GM21526 (cell line): ENCODE measurements around the gene GSS.

ENCODE experiments used
- ATAC-seq: cut with Tn5 transposase; IDR thresholded peaks from one replicate; pipeline ENCODE4 v1.9.1; 2021; ENCODE audit warnings: moderate library complexity; ENCODE audit not compliant: unreplicated experiment, low FRiP score

The GSS gene

DNA sequence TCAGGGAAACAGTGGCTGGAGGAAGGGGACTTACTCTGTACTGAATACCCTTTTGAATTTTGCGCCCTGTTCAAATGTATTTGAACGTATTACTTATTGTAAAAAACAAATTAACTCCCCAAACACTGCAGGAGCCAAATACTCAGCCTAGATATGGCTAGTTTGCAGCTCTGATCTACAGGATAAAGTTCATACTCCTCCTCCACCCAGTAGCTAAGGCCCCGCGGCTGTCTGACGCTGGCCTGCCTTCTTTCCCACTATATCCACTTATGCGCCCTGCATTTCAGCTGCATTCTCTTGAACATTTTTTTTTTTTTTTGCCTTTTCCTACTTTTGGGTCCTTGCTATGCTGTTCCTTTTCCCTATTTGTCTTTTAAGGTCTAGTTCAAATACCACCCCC is 6.5 kb downstream of the GSS start:
- ATAC-seq, result no peak

- ATAC-seq, result no peak
Observed at GRCh38 chr20:34948030-34948429, 7.6 kb downstream of the GSS start.

DNA sequence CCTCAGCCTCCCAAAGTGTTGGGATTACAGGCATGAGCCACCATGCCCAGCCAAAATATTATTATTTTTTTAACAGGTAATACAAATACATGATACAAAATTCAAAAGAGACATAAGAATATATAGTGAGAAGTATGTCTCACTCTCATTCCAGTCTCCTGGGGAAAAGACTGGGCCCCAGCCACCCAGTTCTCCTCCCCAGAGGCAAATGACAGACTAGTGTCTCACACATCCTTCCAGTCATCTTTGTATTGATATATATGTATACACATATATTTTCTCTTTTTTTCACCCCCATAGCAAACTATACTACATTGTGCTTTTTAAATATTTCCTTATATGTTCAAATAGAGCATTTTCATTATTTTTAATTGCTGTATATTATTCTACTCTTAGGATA is 8.3 kb downstream of the GSS start:
- no peak for ATAC-seq

DNA sequence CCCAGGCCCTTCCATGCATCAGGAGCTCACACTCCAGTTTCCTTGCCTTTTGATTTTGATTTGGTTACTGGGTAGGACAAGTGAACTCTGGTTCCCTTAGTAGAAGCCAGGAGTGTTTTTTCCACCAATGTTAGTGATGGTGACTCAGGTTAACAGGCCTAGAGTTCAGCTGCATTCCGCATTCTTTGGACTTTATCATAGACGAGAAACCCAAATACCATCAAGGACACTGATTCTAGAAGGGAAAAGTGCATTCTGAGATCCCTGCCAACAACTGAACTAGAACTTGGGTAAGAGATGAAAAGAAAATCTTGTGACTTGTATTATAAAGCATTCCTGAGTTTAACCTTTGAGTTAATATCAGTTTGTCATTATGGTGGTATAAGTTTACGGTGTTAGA is 8.9 kb downstream of the GSS start:
- no peak for ATAC-seq

DNA sequence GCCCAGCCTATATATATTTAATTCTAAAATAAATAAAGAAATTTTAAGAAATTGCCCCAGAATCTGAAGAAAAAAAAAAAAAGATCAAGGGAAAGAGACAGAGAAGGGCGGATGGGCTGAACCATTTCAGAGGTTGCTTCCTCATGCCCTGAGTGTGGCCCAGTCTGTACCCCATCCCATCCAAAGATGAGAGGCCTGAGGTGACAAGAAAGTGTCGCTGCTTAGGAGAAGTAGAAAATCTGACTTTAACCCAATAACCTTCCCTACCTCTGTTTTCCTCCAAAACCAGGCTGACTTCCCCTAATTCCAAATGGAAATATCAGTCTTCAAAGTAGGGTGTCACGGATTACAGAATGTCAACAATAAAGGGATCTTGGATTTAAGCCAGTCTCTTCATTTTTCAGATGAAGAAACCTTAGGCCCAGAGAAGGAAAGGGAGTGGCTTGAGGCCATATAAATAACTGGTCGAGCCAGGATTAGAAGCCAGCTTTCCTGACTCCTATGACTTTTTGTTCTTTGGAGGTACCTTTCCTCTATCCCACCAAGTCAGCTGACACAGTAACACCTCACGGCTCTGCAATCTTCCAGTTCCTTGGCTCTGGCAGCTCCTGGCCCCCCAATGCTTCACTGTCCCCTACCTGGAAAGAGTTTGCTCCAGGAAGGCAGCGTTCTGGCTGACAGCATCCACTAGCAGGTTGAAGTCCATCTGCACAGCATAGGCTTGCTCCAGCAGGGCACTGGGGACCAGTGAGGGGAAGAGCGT is 10.1 kb downstream of the GSS start:
- ATAC-seq, result no peak

DNA sequence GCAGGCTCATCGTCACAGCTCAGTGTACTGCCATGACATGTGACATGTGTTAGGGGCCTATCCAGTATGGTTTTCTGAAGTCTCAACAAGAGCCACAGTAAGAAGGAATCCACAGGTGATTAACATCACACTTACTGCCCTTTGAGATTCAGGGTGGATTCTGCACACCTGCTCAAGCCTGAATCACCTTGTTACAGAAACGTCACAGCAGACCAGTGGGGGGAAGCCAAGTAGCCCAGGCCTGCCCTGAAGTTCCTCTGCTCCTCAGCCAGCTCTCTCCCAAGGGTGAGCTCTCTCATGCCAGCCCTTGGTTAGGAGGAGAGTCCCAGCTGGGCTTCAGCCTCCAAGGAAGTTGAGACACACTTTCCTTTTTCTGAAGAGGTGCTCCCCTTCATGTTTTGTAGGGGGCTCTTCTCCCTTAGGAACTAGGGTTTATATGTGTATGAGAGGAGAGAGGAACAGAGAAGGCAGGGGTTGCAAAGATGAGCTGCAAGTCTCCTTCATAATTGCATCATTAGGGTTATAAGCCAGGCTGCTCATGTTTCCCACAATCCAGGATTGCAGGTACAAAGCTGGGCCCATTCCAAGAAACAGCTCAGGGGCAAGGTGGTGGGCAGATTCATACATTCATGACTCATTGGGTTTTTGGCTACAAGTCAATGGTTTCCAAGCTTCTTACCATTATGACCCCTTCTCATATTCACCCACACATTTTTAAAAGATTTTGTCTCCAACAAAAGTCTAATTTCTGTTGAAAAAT is 11.6 kb downstream of the GSS start:
- no peak for ATAC-seq

- ATAC-seq, result no peak
Observed at GRCh38 chr20:34942301-34942700, 13.3 kb downstream of the GSS start.

DNA sequence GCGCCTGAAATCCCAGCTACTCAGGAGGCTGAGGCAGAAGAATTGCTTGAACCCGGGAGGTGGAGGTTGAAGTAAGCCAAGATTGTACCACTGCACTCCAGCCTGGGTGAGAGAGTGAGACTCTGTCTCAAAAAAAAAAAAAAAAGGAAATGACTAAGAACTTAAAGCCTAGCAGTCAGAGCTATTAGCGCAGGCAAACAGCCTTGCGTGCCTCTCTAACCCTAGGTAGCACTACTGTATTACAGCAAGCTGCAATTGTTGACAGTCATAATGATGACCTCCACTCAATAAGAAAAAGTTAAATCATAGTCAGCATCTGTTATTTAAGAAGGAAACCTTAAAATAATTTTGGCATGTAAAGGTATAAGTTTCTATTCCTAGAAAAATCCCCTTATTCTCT is 14.4 kb downstream of the GSS start:
- no peak for ATAC-seq

DNA sequence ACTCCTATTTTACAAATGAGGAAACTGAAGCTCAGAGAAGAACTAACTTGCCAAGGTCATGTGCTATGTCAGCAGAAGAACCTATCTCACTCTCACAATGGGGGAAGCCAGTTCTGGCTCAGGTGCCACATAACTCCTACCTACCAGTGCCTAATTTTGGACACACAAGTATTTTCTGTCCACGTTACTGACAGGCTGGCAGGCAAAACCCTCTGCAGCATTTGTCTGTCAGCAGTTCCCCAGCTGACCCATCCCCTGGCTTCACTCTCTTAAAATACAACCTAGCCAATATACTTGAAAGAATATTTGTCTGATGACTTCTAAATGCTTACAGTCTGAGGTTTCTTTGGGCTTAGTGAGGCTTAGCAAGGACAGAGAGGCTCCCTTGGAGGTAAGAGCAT is 15.5 kb downstream of the GSS start:
- no peak for ATAC-seq

DNA sequence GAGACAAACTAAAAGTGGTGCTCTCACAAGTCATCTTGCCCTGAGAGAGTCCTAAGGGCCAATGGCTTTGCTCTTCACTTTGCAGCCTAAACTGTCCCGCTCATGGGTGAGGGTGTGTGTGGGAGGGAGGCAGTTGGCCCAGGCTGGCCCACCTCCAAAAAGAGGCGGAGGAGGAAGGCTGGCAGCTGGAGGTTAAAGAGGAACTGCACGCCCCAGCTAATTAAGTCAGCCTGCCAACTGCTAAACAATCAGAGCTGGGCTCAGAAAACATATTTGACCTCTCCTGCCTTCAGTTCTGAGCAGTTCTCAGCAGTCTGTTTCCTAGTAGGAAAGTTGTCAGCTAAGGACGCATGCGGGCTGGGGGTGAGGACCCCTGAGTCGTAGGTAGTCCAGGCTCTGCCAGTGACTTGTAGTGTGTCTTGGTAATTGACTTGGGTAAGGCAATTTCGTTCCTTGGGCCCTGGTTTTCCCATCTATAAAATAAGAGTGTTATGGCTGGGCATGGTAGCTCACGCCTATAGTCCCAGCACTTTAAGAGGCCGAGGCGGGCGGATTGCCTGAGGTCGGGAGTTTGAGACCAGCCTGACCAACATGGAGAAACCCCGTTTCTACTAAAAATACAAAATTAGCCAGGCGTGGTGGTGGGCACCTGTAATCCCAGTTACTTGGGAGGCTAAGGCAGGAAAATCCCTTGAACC is 17.0 kb downstream of the GSS start:
- ATAC-seq, result no peak

DNA sequence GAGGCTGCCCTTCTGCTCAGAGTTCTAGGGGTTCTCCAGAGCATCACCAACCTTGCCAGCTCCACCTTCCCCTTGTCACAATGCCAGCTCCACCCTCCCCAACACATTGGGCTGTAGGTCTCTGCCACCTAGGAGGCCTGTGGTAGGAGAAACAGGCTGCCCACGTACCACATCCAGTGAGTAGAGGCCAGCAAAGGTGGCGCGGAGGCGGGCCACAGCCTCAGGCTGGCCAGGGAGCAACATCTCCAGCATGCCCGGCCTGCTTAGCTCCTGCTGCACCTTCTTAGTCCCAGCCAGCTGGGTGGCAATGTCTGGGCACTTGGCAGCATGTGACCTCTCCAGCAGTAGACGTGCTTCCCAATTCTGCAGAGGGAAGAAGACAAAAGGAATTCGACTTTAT is 23.8 kb downstream of the GSS start:
- ATAC-seq, result no peak

DNA sequence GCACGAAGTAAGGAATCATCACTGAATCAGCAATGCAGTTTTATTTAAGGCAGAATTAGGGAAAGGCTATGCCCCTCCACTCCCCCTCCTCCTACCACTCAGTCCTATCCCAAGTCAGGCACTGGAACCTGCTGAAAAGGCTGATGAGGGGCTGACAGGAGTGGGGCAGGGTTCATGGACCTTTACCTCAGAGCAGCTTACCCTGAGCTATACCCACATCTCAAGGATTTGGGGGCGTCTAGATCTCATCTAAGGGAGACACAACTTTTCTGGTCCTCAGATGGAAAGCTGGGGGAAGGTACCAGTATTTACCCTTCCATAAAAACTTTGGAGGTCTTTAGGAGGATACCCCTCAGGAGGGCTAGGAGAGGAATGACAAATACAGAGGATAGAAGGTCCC is 27.2 kb downstream of the GSS start:
- no peak for ATAC-seq

DNA sequence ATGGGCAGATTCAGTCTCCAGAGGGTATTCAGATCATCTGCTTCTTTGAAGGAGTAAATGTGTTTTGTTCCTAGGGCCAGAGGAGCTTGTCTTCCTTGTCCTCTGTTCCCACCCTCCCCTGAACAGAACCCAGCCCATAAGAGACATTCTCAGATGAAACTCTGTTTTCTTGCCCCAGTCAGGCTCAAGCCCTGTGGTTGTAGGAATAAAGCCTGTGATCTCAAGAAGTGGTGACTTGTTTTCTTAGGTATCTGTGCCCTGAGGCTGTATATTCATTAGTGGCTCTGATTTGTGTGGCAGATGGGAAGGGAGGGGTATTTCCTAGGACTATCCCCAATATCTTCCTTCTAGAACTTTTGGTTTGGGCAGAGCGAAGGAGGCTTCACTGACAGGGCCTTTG is 27.9 kb downstream of the GSS start:
- ATAC-seq, result no peak

- no peak for ATAC-seq
Observed at GRCh38 chr20:34926581-34926980, 29.0 kb downstream of the GSS start.

GRCh38 chr20:34925981-34926380 is 29.6 kb downstream of the GSS start:
- ATAC-seq, result no peak

- ATAC-seq, result no peak
Observed at GRCh38 chr20:34925341-34925740, 30.3 kb downstream of the GSS start.

- ATAC-seq, result no peak
Observed at GRCh38 chr20:34923414-34923813, 32.2 kb downstream of the GSS start.

GRCh38 chr20:34922654-34923381 is 32.8 kb downstream of the GSS start:
- ATAC-seq, result no peak

GRCh38 chr20:34921436-34921835 is 34.2 kb downstream of the GSS start:
- ATAC-seq, result no peak

GRCh38 chr20:34920055-34920454 is 35.6 kb downstream of the GSS start:
- no peak for ATAC-seq

GRCh38 chr20:34916774-34917354 is 38.7 kb downstream of the GSS start:
- ATAC-seq, result no peak
